A549 (cell line): ENCODE measurements around the gene MYBL2.

Experiments
- CTCF ChIP-seq: fragments of >200 bp; sonication (Bioruptor Twin); formaldehyde crosslinking; IDR thresholded peaks from 3 replicates; pipeline ENCODE4 v1.5.1; 2016
- JUN ChIP-seq, 2 experiments: fragments of >200 bp; sonication (Bioruptor Twin); formaldehyde crosslinking; IDR thresholded peaks; 2 replicates in 1 of 2; 3 replicates in 1 of 2; pipeline ENCODE4 v1.6.1; 2016 to 2017

GRCh38 chr20:43720007-43720406, 53.1 kb downstream of the MYBL2 start:
- TF ChIP-seq JUN (IDR thresholded peaks at IDR 0.05) = no peak
- TF ChIP-seq CTCF = no peak
